HG02588 (cell line): ENCODE data around the gene GATAD2B.
"Not testable (repeated sequence)": the region's sequence is repeated elsewhere in the genome, so short reads cannot be mapped to it uniquely, and the experiment has no call there.

Experiments
- ATAC-seq: cut with Tn5 transposase; IDR thresholded peaks from one replicate; pipeline ENCODE4 v1.9.1; 2021; ENCODE audit warnings: mild to moderate bottlenecking, moderate library complexity; ENCODE audit not compliant: unreplicated experiment

Gene GATAD2B

DNA sequence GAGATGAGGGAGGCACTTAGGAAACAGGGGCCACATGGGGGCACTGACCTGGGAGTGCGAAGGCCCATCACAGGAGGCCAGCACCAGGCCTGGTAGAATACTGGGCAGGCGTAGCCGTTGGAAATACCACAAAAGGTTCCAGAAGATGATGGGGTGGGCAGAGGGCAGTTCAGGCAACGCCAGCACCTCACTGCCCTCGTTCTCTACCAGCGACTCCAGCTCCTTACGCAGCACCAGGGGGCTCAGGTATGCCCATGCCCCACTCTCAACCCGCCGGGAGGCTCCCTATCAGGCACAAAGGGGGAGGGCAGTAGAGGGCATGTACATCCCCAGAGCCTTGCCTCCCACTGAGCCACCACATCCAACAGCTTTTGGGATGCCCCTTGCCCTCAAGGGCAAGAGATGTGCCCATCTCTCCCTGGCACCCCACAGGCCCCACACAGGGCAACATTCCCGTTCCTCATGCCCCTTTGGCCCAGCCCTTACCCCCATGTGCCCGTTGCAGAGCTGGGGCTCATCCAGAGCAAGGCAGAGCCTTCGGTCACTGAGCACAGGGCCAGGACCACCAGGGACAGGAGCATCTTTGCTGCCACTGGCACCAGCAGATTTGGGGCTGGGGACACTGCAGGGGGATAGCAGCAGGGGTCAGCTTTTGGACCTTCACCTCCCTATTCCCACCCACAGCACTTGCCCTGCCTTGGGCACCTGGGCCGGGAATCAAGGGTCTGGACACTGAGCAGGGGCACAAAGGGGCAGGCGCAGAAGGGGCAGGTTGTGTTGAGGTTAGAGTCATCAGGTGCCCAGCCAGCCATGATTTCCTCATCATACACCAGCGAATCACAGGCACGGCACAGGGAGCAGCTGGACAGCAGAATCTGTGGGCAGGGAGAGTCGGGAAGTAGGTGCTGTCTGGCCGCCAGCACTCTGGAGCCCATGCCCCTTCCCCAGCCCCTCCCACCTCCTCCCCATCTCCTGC lies 9.7 kb upstream of the GATAD2B start:
- no peak for ATAC-seq

- no peak for ATAC-seq
Observed at GRCh38 chr1:153929981-153930948, 7.5 kb upstream of the GATAD2B start.

- ATAC-seq: no peak
Observed at GRCh38 chr1:153929426-153929825, 6.7 kb upstream of the GATAD2B start.

DNA sequence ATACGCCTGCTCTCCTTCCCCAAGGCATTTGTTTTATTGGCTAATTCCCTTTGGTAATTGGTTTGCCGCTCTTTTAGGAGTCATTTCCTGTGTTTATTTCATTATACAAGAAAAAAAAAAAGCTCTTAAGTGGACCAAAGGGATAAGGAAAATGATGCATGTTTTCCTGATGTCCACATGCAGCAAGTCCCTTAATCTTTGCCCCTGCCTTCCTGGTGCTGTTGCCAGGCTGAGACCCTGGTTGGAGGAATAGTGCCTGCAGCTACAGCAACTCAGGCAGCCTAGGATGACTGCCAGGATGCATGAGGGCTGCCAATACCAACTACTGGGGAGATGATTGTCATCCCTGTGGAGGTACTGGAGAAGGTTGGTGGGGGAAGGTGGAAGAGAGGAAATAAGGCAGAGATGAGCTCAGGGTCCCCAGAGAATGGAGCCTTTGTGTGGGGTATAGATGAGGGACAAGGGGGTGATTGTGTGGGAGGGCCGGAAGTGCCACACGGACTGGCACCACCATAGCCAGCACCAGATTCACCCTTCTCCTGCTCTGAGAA lies 6.1 kb upstream of the GATAD2B start:
- ATAC-seq: no peak

- ATAC-seq: no peak
Observed at GRCh38 chr1:153928245-153928644, 5.5 kb upstream of the GATAD2B start.

DNA sequence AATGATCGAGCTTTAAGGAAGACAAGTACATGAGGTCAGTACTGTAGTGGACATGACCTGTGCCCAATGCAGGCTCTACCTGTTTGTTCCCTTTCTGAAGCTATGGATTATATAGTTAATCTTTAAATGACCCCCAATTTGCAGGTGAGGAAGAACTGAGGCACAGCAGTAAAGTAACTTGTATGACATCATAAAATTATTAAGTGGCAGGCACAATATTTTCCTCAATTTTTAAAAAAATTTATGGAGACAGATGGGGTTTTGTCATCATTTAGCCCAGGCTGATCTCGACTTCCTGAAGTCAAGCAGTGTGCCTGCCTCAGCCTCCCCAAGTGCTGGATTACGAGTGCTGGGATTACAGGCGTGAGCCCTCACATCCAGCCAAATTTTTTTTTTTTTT lies 3.6 kb upstream of the GATAD2B start:
- no peak for ATAC-seq

DNA sequence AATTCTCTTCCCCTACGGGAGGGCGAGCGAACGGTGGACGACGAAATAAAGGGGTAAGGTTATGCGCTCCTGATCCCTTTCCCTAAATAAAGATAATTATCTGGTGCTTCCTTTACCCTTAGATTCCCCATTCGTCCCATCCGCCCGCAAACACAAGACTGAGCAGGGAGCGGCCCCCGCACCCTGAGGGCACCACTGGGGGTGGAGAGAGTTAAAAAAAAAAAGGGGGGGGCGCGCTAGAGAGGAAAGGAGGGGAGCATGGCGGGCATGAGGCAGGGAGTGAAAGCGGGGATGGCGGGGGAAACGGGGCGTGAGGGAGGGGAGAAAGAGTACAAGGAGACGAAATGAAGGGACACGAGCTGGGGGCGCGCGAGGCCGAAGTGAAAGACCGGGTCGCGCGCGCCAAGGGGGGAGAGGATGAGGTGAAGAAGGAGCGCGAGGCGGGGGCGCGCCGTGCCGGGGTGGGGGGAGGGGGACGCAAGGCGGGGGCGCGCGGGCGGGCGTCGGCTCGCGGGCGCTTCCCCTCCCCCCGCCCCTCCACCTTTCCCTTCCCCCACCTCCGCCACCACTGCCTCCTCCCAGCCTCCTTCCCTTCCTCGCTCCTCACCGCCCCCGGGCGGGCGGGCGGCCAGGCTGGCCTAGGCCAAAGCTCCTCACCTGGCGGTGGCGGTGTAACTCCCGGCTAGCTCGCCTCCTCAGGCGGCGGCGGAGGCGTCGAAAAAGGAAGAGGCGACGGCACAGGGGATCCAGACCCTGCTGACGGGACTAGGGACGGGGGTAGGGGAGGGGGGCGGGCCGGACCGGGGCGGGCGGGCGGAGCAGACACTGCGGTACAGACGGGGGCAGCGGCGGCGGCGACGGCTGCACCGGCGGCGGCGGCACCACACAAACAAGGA lies 448 bp downstream of the GATAD2B start:
- peak; percentile 22 for ATAC-seq

- no peak for ATAC-seq
Observed at GRCh38 chr1:153921803-153922075, 1.0 kb downstream of the GATAD2B start.

GRCh38 chr1:153921080-153921802 lies 1.5 kb downstream of the GATAD2B start:
- ATAC-seq: no peak

DNA sequence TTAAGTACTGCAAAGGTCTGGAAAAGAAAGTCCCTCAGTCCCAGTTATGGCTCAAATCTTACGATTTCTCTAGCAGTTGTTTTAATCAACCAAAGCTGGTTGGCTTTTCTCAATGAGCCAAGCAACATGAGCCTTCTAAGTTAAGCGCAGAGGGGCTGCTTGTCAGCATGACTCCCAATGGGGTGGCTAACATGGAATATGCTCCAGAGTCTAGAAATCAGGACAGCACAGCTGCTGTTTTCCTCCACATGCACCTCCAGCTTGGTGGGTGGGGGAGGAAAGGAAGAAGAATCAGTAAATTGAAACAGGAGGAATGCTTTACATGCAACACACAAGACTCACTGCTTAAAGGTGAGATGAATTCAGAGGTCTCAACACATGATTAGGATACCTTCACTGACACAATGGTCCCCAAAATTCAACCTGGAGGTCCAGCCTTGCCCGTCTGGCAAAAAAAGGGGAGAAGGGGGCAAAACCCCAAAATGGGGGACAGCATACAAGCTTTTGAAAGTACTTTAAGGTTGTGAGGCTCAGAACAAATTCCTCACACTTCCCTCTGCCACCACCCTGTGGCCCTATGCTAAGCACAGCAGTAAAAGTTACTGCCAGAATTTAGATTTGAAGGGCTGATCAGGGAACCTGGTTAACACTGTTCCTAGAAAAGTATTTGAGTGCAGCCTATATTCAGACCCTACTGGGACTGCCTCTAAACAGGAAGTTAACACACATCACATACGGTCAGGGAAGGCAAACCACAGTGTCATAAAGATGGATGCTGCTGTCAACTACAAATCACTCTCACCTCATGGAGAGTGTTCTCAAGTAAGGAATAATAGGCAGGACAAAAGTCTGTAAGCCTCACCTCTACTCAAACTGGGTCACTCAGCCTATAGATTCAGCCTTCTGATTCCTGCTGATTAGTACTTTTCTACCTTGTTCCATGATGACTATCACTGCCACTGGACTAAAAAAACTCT lies 2.6 kb downstream of the GATAD2B start:
- ATAC-seq: no peak

DNA sequence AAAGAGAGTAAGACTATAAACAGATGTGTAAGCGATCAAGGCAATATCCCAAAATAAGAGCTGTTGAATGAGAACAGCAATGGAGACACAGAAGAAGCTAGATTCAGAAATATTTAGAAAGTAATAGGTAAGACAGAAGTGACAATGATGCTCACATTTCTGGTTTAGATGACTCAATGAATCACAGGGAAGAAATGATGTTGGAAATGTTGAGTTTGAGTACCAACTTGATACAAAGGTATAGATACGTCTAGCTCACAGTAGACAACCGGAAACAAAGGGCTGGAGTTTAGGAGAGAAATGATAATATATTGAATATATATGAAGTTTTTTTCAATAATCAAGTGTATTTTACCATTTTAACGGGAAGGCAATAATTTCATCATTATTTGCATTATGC lies 6.5 kb downstream of the GATAD2B start:
- ATAC-seq: no peak

- no peak for ATAC-seq
Observed at GRCh38 chr1:153912349-153912748, 10.4 kb downstream of the GATAD2B start.

GRCh38 chr1:153910560-153910959 lies 12.2 kb downstream of the GATAD2B start:
- ATAC-seq: not testable (repeated sequence)

DNA sequence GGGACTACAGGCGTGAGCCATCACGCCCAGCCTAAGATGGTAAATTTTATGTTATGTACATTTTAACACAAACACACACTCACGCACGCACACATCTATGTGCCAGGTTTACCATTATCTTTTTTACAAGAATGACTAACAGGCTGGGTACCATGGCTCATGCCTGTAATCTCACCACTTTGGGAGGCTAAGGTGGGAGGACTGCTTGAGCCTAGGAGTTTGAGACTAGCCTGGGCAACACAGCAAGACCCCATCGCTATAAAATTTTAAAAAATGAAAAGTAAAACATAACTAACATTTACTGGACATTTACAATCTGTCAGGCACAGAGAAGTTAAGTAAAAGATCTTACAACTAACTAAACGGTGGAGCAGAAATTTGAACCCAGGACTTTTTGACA lies 14.7 kb downstream of the GATAD2B start:
- no peak for ATAC-seq

DNA sequence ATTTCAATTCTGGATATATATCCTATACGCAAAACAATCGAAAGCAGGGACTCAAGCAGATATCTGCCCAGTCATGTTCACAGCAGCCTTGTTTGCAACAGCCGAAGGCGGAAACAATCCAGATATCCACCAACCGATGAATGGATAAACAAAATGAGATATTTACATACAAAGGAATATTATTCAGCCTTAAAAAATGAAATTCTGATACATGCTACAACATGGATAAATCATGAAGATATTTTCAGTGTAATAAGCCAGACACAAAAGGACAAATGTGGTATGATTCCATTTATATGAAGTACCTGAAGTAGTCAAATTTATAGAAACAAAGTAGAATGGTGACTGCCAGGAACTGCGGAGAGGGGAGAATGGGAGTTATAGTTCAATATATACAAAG lies 15.6 kb downstream of the GATAD2B start:
- ATAC-seq: no peak

DNA sequence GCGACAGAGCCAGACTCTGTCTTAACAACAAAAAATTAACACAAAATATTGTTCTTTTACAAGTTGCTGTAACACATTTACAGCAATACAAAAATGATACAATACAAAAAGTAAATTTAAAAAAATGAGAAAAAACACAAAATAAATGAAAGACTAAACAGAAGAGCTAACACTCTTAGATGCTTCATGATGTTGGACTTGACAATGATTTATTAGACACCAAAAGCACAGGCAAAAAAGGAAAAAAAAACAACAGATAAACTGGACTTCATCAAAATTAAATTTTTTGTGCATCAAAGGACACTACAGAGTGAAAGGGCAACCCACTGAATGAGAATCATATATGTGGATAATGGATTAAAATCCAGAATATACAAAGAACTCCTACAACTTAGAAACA lies 16.4 kb downstream of the GATAD2B start:
- no peak for ATAC-seq

- not testable (repeated sequence) for ATAC-seq
Observed at GRCh38 chr1:153905908-153906307, 16.9 kb downstream of the GATAD2B start.

- ATAC-seq: no peak
Observed at GRCh38 chr1:153903841-153904455, 18.8 kb downstream of the GATAD2B start.
